Adrenal gland (tissue), 12 donors: ENCODE measurements around the gene ANKRD6. TPM values are rescaled to one million over a fixed set of nuclear protein-coding genes. Genes with fewer than 3 reads are reported as not detected.

ENCODE experiments used
- DNase-seq, 7 donors: peaks; one replicate each; pipeline ENCODE4 v3.0.0-alpha.2; 2019 to 2020
- H3K27ac ChIP-seq, 5 donors: fragments of 200-600 bp; sonication (generic) in 4 of 5; 1 replicate in 3 of 5; 2 replicates in 2 of 5; pipeline versions ENCODE4 v1.5.1 to v1.8.0; 2016 to 2020; ENCODE audit warnings: mild to moderate bottlenecking in 1 of 5
- H3K27me3 ChIP-seq: fragments of 200-600 bp; 2 replicates; pipeline ENCODE4 v1.8.0; 2021
- H3K36me3 ChIP-seq, 2 donors: fragments of 200-600 bp; replicated peaks in 1 of 2; 1 replicate in 1 of 2; 2 replicates in 1 of 2; pipeline versions ENCODE4 v1.5.1 to v1.8.0; 2018 to 2022
- H3K4me1 ChIP-seq, 2 donors: fragments of 200-600 bp; replicated peaks in 1 of 2; 1 replicate in 1 of 2; 2 replicates in 1 of 2; pipeline versions ENCODE4 v1.5.1 to v1.8.0; 2018 to 2021
- H3K4me3 ChIP-seq, 4 donors: fragments of 200-600 bp; sonication (generic) in 3 of 4; one replicate each; pipeline ENCODE4 v1.5.1; 2016 to 2018
- H3K9me3 ChIP-seq, 3 donors: fragments of 200-600 bp; sonication (generic) in 1 of 3; replicated peaks in 1 of 3; 1 replicate in 2 of 3; 2 replicates in 1 of 3; pipeline versions ENCODE4 v1.5.1 to v1.8.0; 2016 to 2021
- CTCF ChIP-seq, 6 experiments: fragments of 450-650 bp in 4 of 6; fragments of 200-600 bp in 2 of 6; sonication (generic) in 1 of 6; IDR thresholded peaks; 1 replicate in 5 of 6; 2 replicates in 1 of 6; pipeline versions ENCODE4 v1.5.1 to v1.8.0; 2016 to 2021; ENCODE audit warnings: antibody characterized with exemption in 6 of 6, mild to moderate bottlenecking in 2 of 6, moderate library complexity in 1 of 6
- POLR2A ChIP-seq, 2 donors: fragments of 450-650 bp; IDR thresholded peaks; one replicate each; pipeline ENCODE4 v1.6.1; 2017; ENCODE audit warnings: antibody characterized with exemption in 2 of 2, mild to moderate bottlenecking in 2 of 2, moderate library complexity in 1 of 2
- WGBS, 4 donors: extraction: QIAGEN DNeasy Blood & Tissue Kit in 2 of 4; methylation state at CpG; one replicate each; pipeline versions ENCODE4 v1.1.5 to v1.1.7; 2013 to 2017; 5-methylcytosine and 5-hydroxymethylcytosine counted together
- intact Hi-C, 2 donors: fragments of 100-400 bp; cut with DNase I; formaldehyde crosslinking; loops; one replicate each; pipeline versions ENCODE4 v1.14.1 to v1.15.0; 2022 to 2023
- polyA plus RNA-seq, 3 donors: library from polyadenylated mRNA; stranded (reverse); fragments of 200-250 nt in 2 of 3; fragments of 350-450 nt in 1 of 3; fragmentation: Illumina TruSeq in 1 of 3; extraction: RNeasy Lipid Tissue Mini Kit (QIAGEN cat#74804) in 1 of 3; gene quantifications; one replicate each; pipeline ENCODE4 v1.2.3, GENCODE V29; 2013 to 2014
- total RNA-seq, 9 donors: library from RNA; depleted of rRNA in 4 of 9; stranded (reverse); fragments of >200 nt in 4 of 9; fragments of 120-200 nt in 1 of 9; fragmentation: NEBNext Ultra II Directional in 1 of 9; extraction: Animal tissue kit (Norgen Biotek cat#: 25700) in 1 of 9; gene quantifications; one replicate each; pipeline versions ENCODE4 v1.1.0 to v1.2.4, GENCODE V29; 2013 to 2023
- donor health status: healthy with polysubstance abuse.
- donor health status: Bipolar disorder and iron deficiency.
- donor health status: DM: yes; HTN: yes; CAD: no.
- donor health status: DM: no; HTN: no; CAD: no.
- donor health status: DM: no; HTN: no; CAD: no.
- donor health status: DM: yes; HTN: yes; CAD: no.

Gene ANKRD6
- total and polyA plus RNA-seq, 12 donors: 2.8 to 16.6 (median 7.7) TPM

- intact Hi-C loops: no loop called here
- no peak overlapping the region for H3K27ac ChIP-seq
Measured at GRCh38 chr6:89436226-89436625, 3.3 kb downstream of the ANKRD6 start.

DNA sequence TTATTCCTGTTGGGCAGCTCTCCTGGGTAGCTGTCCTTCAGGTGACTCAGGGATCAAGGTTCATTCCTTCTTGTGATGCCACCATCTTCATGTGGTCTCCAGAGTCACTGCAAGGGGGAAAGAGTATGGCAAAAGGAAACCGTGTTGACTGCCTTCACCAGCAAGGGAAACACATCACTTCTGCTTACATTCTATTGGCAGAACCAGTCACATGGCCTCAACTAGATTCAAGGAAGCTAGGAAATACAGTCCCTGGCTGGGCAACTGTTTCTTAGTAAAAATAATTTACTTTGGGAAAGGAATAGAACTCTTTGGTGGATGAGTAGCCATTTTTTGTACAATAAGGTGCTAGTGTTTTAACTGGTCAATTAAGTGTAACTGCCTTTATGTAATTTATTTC, 5.3 kb downstream of the ANKRD6 start:
- no peaks in the 10 kb centered on the region for H3K36me3 ChIP-seq
- peaks cover 0 to 2% of the 10 kb centered on the region in 2 donors for H3K4me1 ChIP-seq
- intact Hi-C loops: no loop called here
- H3K27ac ChIP-seq: no peak overlapping the region
- no peaks in the 10 kb centered on the region for H3K27me3 ChIP-seq
- TF ChIP-seq CTCF (IDR thresholded peaks at IDR 0.05) (no peak), POLR2A (IDR thresholded peaks at IDR 0.05) (no peak)
- no peaks in the 10 kb centered on the region for H3K9me3 ChIP-seq
- no peak overlapping the region for H3K4me3 ChIP-seq
- DNase-seq: no peak
- 79 to 100% (median 85%) methylated on average over 1 of the region's 1 CpG for WGBS, 4 donors

More at GRCh38 chr6:89436226-89436625, 3.3 kb downstream of the ANKRD6 start:
- Histone ChIP-seq H3K4me1 (peaks cover 2 to 6% of the 10 kb centered on the region in 2 donors), H3K36me3 (no peaks in the 10 kb centered on the region), H3K4me3 (no peak overlapping the region), H3K27me3 (no peaks in the 10 kb centered on the region), H3K9me3 (no peaks in the 10 kb centered on the region)
- DNase-seq: no peak
- 50 to 67% (median 54%) methylated on average over 2 of the region's 2 CpGs for WGBS, 4 donors
- TF ChIP-seq CTCF (IDR thresholded peaks at IDR 0.05) (no peak), POLR2A (IDR thresholded peaks at IDR 0.05) (no peak)

GRCh38 chr6:89439014-89439413, 6.1 kb downstream of the ANKRD6 start:
- Histone ChIP-seq H3K36me3 (no peaks in the 10 kb centered on the region), H3K4me3 (no peak overlapping the region), H3K27me3 (no peaks in the 10 kb centered on the region), H3K9me3 (no peaks in the 10 kb centered on the region), H3K4me1 (peaks cover 0 to 5% of the 10 kb centered on the region in 2 donors), H3K27ac (no peak overlapping the region)
- WGBS, 4 donors: 95 to 98% (median 96%) methylated on average over 2 of the region's 2 CpGs
- no peak for TF ChIP-seq POLR2A (IDR thresholded peaks at IDR 0.05)
- no peak for TF ChIP-seq CTCF (IDR thresholded peaks at IDR 0.05)
- intact Hi-C loops: no loop called here
- no peak for DNase-seq

GRCh38 chr6:89440200-89440599, 7.2 kb downstream of the ANKRD6 start:
- Histone ChIP-seq H3K4me1 (peaks cover 0 to 7% of the 10 kb centered on the region in 2 donors), H3K27me3 (no peaks in the 10 kb centered on the region), H3K9me3 (no peaks in the 10 kb centered on the region), H3K36me3 (no peaks in the 10 kb centered on the region), H3K4me3 (no peak overlapping the region), H3K27ac (no peak overlapping the region)
- TF ChIP-seq POLR2A (IDR thresholded peaks at IDR 0.05) (no peak), CTCF (IDR thresholded peaks at IDR 0.05) (no peak)
- 92 to 97% (median 94%) methylated on average over 3 of the region's 3 CpGs for WGBS, 4 donors
- DNase-seq: no peak
- intact Hi-C loops: no loop called here
